A549 (cell line): ENCODE measurements around the gene UBXN7.

Experiments used
- CBX8 ChIP-seq: fragments of 200-600 bp; sonication (generic); IDR thresholded peaks from 2 replicates; pipeline ENCODE4 v1.6.1; 2016
- POLR2A ChIP-seq: IDR thresholded peaks from 2 replicates; pipeline ENCODE4 v1.6.1; 2012; ENCODE audit warnings: mild to moderate bottlenecking, low read length
- RCOR1 ChIP-seq: fragments of 150-350 bp; IDR thresholded peaks from 2 replicates; pipeline ENCODE4 v1.6.1; 2014; ENCODE audit warnings: antibody characterized with exemption, low read length, low read depth
- TF ChIP-seq, protein P1 (sequence below): fragments of >200 bp; sonication (Bioruptor Twin); formaldehyde crosslinking; IDR thresholded peaks from 3 replicates; pipeline ENCODE4 v1.5.1; 2016
- TF ChIP-seq, protein P2 (sequence below): fragments of 200-600 bp; sonication (generic); IDR thresholded peaks from 2 replicates; pipeline ENCODE4 v1.6.1; 2016; ENCODE audit warnings: antibody characterized with exemption, mild to moderate bottlenecking, moderate library complexity

DNA sequence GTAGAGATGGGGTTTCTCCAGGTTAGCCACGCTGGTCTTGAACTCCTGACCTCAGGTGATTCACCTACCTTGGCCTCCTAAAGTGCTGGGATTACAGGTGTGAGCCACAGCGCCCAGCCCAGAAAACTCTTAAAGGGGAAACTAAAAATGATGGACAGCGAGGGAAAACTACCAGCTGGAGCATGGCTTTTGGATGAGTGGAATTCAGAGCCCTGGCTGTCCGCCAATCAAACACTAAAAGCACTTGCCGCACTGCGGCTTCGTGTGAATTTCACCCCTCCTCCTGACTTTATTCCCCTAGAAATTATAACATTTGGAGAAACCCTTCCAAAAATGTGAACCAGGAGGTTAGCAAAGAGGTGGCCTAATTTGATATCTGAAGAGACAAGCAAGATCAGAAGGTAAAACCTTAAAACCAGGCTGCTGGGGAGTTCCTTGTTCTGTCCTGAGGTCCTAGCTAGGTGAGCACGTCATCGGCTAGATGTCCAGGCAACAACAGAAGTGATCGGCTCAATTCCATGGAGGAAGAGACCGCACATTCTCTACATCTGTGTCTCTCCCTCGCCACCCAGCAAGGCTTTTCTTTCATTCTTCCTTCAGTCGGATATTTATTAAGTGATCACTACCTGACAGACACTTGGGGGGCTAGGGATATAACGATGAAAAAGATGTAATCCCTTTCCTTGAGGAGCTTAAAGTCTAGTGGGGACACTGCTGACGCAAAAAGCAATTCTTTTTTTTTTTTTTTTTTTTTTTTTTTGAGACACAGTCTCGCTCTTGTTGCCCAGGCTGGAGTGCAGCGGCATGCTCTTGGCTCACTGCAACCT, 95.7 kb downstream of the UBXN7 start:
- TF ChIP-seq, protein P1, sequence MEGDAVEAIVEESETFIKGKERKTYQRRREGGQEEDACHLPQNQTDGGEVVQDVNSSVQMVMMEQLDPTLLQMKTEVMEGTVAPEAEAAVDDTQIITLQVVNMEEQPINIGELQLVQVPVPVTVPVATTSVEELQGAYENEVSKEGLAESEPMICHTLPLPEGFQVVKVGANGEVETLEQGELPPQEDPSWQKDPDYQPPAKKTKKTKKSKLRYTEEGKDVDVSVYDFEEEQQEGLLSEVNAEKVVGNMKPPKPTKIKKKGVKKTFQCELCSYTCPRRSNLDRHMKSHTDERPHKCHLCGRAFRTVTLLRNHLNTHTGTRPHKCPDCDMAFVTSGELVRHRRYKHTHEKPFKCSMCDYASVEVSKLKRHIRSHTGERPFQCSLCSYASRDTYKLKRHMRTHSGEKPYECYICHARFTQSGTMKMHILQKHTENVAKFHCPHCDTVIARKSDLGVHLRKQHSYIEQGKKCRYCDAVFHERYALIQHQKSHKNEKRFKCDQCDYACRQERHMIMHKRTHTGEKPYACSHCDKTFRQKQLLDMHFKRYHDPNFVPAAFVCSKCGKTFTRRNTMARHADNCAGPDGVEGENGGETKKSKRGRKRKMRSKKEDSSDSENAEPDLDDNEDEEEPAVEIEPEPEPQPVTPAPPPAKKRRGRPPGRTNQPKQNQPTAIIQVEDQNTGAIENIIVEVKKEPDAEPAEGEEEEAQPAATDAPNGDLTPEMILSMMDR, result no peak
- TF ChIP-seq POLR2A, result no peak
- TF ChIP-seq CBX8, result no peak
- TF ChIP-seq, protein P2, sequence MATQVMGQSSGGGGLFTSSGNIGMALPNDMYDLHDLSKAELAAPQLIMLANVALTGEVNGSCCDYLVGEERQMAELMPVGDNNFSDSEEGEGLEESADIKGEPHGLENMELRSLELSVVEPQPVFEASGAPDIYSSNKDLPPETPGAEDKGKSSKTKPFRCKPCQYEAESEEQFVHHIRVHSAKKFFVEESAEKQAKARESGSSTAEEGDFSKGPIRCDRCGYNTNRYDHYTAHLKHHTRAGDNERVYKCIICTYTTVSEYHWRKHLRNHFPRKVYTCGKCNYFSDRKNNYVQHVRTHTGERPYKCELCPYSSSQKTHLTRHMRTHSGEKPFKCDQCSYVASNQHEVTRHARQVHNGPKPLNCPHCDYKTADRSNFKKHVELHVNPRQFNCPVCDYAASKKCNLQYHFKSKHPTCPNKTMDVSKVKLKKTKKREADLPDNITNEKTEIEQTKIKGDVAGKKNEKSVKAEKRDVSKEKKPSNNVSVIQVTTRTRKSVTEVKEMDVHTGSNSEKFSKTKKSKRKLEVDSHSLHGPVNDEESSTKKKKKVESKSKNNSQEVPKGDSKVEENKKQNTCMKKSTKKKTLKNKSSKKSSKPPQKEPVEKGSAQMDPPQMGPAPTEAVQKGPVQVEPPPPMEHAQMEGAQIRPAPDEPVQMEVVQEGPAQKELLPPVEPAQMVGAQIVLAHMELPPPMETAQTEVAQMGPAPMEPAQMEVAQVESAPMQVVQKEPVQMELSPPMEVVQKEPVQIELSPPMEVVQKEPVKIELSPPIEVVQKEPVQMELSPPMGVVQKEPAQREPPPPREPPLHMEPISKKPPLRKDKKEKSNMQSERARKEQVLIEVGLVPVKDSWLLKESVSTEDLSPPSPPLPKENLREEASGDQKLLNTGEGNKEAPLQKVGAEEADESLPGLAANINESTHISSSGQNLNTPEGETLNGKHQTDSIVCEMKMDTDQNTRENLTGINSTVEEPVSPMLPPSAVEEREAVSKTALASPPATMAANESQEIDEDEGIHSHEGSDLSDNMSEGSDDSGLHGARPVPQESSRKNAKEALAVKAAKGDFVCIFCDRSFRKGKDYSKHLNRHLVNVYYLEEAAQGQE, result no peak
- TF ChIP-seq RCOR1, result no peak
